MM.1S (cell line): ENCODE measurements around the gene ZDBF2.

Source experiments
- DNase-seq: peaks from one replicate; pipeline ENCODE4 v3.0.0-alpha.2; 2015
- H2AFZ ChIP-seq: fragments of 300-600 bp; sonication (generic); 2 replicates; pipeline ENCODE4 v1.6.0; 2016; ENCODE audit warnings: antibody characterized with exemption, low read length
- H3F3A ChIP-seq: fragments of 300-600 bp; sonication (generic); 2 replicates; pipeline ENCODE4 v1.6.1; 2016; ENCODE audit warnings: mild to moderate bottlenecking, antibody characterized with exemption, low read length, moderate library complexity, mixed read lengths; ENCODE audit not compliant: insufficient read depth
- H3K27ac ChIP-seq: fragments of 300-600 bp; sonication (generic); 2 replicates; pipeline ENCODE4 v1.5.1; 2016; ENCODE audit warnings: mild to moderate bottlenecking, low read length
- H3K27me3 ChIP-seq: fragments of 300-600 bp; sonication (generic); replicated peaks from 2 replicates; pipeline ENCODE4 v1.6.0; 2016; ENCODE audit warnings: low read length; ENCODE audit not compliant: insufficient read depth
- H3K36me3 ChIP-seq: fragments of 300-600 bp; sonication (generic); replicated peaks from 2 replicates; pipeline ENCODE4 v1.6.1; 2016; ENCODE audit warnings: mild to moderate bottlenecking, low read length, mixed read lengths; ENCODE audit not compliant: insufficient read depth
- H3K4me1 ChIP-seq: fragments of 300-600 bp; sonication (generic); 2 replicates; pipeline ENCODE4 v1.6.1; 2016; ENCODE audit warnings: low read length, mixed read lengths
- H3K4me2 ChIP-seq: fragments of 300-600 bp; sonication (generic); 2 replicates; pipeline ENCODE4 v1.6.0; 2016; ENCODE audit warnings: low read depth, low read length
- H3K4me3 ChIP-seq: fragments of 300-600 bp; sonication (generic); 2 replicates; pipeline ENCODE4 v1.5.1; 2016; ENCODE audit warnings: low read length, mixed read lengths
- H3K79me2 ChIP-seq: fragments of 300-600 bp; sonication (generic); 2 replicates; pipeline ENCODE4 v1.6.1; 2016; ENCODE audit warnings: mixed run types, low read length, mixed read lengths
- H3K9ac ChIP-seq: fragments of 300-600 bp; sonication (generic); 2 replicates; pipeline ENCODE4 v1.6.1; 2016; ENCODE audit warnings: low read length, mixed read lengths
- H3K9me2 ChIP-seq: fragments of 300-600 bp; sonication (generic); replicated peaks from 2 replicates; pipeline ENCODE4 v1.6.1; 2016; ENCODE audit warnings: mild to moderate bottlenecking, low read length, mixed read lengths; ENCODE audit not compliant: insufficient read depth
- H3K9me3 ChIP-seq: fragments of 300-600 bp; sonication (generic); replicated peaks from 2 replicates; pipeline ENCODE4 v1.6.1; 2016; ENCODE audit warnings: mild to moderate bottlenecking, low read length, mixed read lengths; ENCODE audit not compliant: insufficient read depth
- H4K20me1 ChIP-seq: fragments of 300-600 bp; sonication (generic); 2 replicates; pipeline ENCODE4 v1.6.1; 2016; ENCODE audit warnings: mild to moderate bottlenecking, low read length, moderate library complexity, mixed read lengths; ENCODE audit not compliant: insufficient read depth
- EZH2 ChIP-seq: fragments of 300-600 bp; sonication (generic); optimal IDR thresholded peaks from 2 replicates; pipeline ENCODE3; 2017; ENCODE audit warnings: low read depth, mild to moderate bottlenecking, antibody characterized with exemption, low read length, mixed read lengths
- EZH2phosphoT487 ChIP-seq: fragments of 300-600 bp; sonication (generic); IDR thresholded peaks from 2 replicates; pipeline ENCODE4 v1.6.1; 2018; ENCODE audit warnings: antibody characterized with exemption, low read length
- TF ChIP-seq, protein P1 (sequence below): fragments of 300-600 bp; sonication (generic); IDR thresholded peaks from 2 replicates; pipeline ENCODE4 v1.5.1; 2016; ENCODE audit warnings: antibody characterized with exemption, low read length, mixed read lengths

The ZDBF2 gene

DNA sequence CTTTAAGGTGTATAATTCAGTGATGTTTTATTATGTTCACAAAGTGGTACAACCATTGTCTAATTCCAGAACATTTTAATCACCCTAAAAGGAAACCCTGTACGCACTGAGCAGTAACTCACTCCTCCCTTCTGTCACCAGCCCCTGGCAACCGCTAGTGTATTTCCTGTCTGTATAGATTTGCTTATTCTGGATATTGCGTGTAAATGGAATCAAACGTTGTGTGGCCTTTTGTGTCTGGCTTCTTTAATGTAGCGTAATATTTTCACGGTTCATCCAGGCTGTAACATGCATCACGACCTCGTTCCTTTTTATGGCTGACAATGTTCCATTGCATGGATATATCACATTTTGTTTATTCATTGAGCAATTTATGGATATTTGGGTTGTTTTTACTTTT, 8.3 kb downstream of the ZDBF2 start:
- DNase-seq = no peak
- peaks cover 87% of the 10 kb centered on the region for H3K79me2 ChIP-seq
- H3K9me3 ChIP-seq = no peaks in the 10 kb centered on the region
- H3F3A ChIP-seq = peaks cover 8% of the 10 kb centered on the region
- H3K27me3 ChIP-seq = no peaks in the 10 kb centered on the region
- H3K4me3 ChIP-seq = no peak overlapping the region
- no peak overlapping the region for H3K27ac ChIP-seq
- no peak overlapping the region for H2AFZ ChIP-seq
- no peak overlapping the region for H3K9ac ChIP-seq
- no peaks in the 10 kb centered on the region for H3K9me2 ChIP-seq
- H4K20me1 ChIP-seq = no peaks in the 10 kb centered on the region
- H3K4me1 ChIP-seq = peaks cover 35% of the 10 kb centered on the region
- TF ChIP-seq, protein P1, sequence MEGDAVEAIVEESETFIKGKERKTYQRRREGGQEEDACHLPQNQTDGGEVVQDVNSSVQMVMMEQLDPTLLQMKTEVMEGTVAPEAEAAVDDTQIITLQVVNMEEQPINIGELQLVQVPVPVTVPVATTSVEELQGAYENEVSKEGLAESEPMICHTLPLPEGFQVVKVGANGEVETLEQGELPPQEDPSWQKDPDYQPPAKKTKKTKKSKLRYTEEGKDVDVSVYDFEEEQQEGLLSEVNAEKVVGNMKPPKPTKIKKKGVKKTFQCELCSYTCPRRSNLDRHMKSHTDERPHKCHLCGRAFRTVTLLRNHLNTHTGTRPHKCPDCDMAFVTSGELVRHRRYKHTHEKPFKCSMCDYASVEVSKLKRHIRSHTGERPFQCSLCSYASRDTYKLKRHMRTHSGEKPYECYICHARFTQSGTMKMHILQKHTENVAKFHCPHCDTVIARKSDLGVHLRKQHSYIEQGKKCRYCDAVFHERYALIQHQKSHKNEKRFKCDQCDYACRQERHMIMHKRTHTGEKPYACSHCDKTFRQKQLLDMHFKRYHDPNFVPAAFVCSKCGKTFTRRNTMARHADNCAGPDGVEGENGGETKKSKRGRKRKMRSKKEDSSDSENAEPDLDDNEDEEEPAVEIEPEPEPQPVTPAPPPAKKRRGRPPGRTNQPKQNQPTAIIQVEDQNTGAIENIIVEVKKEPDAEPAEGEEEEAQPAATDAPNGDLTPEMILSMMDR = no peak
- TF ChIP-seq EZH2phosphoT487 = no peak
- TF ChIP-seq EZH2 = no peak
- H3K36me3 ChIP-seq = peaks cover 22% of the 10 kb centered on the region
- H3K4me2 ChIP-seq = no peak overlapping the region

- Histone ChIP-seq H2AFZ (no peak overlapping the region), H3K9me3 (no peaks in the 10 kb centered on the region), H3K27me3 (no peaks in the 10 kb centered on the region), H4K20me1 (no peaks in the 10 kb centered on the region), H3K36me3 (peaks cover 32% of the 10 kb centered on the region), H3K9me2 (no peaks in the 10 kb centered on the region), H3K27ac (no peak overlapping the region), H3F3A (peaks cover 8% of the 10 kb centered on the region), H3K9ac (no peak overlapping the region), H3K4me3 (no peak overlapping the region), H3K79me2 (peaks cover 91% of the 10 kb centered on the region), H3K4me2 (no peak overlapping the region), H3K4me1 (peaks cover 25% of the 10 kb centered on the region)
- TF ChIP-seq EZH2 = no peak
- TF ChIP-seq EZH2phosphoT487 = no peak
- TF ChIP-seq, protein P1 = no peak
- no peak for DNase-seq
Observed at GRCh38 chr2:206287197-206287596, 12.7 kb downstream of the ZDBF2 start.

GRCh38 chr2:206289391-206289790, 14.9 kb downstream of the ZDBF2 start:
- no peaks in the 10 kb centered on the region for H4K20me1 ChIP-seq
- H3K36me3 ChIP-seq = peaks cover 27% of the 10 kb centered on the region
- peaks cover 8% of the 10 kb centered on the region for H3F3A ChIP-seq
- H3K79me2 ChIP-seq = peaks cover 70% of the 10 kb centered on the region
- TF ChIP-seq, protein P1 = no peak
- TF ChIP-seq EZH2 = no peak
- no peak for TF ChIP-seq EZH2phosphoT487
- H3K27me3 ChIP-seq = no peaks in the 10 kb centered on the region
- no peak overlapping the region for H3K27ac ChIP-seq
- H3K9me3 ChIP-seq = no peaks in the 10 kb centered on the region
- no peaks in the 10 kb centered on the region for H3K9me2 ChIP-seq
- no peak for DNase-seq
- peaks cover 24% of the 10 kb centered on the region for H3K4me1 ChIP-seq
- no peak overlapping the region for H3K4me3 ChIP-seq
- H2AFZ ChIP-seq = no peak overlapping the region
- H3K4me2 ChIP-seq = no peak overlapping the region
- H3K9ac ChIP-seq = no peak overlapping the region
